HCT116 (cell line): ENCODE measurements around the gene SLIT1.

Source experiments
- CEBPB ChIP-seq: IDR thresholded peaks from 2 replicates; pipeline ENCODE4 v1.6.1; 2012; ENCODE audit warnings: low read depth
- CTCF ChIP-seq, 3 experiments: fragments of 200-600 bp in 1 of 3; sonication (generic) in 1 of 3; IDR thresholded peaks in 2 of 3; conservative IDR thresholded peaks in 1 of 3; 2 replicates each; pipeline ENCODE4 v1.5.1; 2012 to 2017; ENCODE audit warnings: low read depth in 2 of 3, low read length in 2 of 3, antibody characterized with exemption in 1 of 3, borderline replicate concordance in 1 of 3, control low read depth in 1 of 3, mild to moderate bottlenecking in 1 of 3, mixed read lengths in 1 of 3, mixed run types in 1 of 3, moderate library complexity in 1 of 3; ENCODE audit not compliant: insufficient read depth in 1 of 3
- EZH2 ChIP-seq: fragments of 200-600 bp; sonication (generic); IDR thresholded peaks from 2 replicates; pipeline ENCODE4 v1.6.1; 2017; ENCODE audit warnings: antibody characterized with exemption, mixed run types
- FOSL1 ChIP-seq: IDR thresholded peaks from 2 replicates; pipeline ENCODE4 v1.6.1; 2012; ENCODE audit warnings: low read depth
- JUND ChIP-seq: IDR thresholded peaks from 2 replicates; pipeline ENCODE4 v1.6.1; 2012
- MAX ChIP-seq: IDR thresholded peaks from 2 replicates; pipeline ENCODE4 v1.6.1; 2012
- POLR2AphosphoS5 ChIP-seq: IDR thresholded peaks from 2 replicates; pipeline ENCODE4 v1.6.1; 2011; ENCODE audit warnings: mild to moderate bottlenecking, low read depth, low read length, moderate library complexity
- RAD21 ChIP-seq: IDR thresholded peaks from 2 replicates; pipeline ENCODE4 v1.6.1; 2012; ENCODE audit warnings: low read depth, mild to moderate bottlenecking
- SIN3A ChIP-seq: IDR thresholded peaks from 2 replicates; pipeline ENCODE4 v1.6.1; 2012; ENCODE audit warnings: low read depth
- SRF ChIP-seq: IDR thresholded peaks from 2 replicates; pipeline ENCODE4 v1.6.1; 2012; ENCODE audit warnings: low read depth
- TCF7L2 ChIP-seq: IDR thresholded peaks from 2 replicates; pipeline ENCODE4 v1.7.0; 2011; ENCODE audit warnings: borderline replicate concordance, inconsistent platforms; ENCODE audit not compliant: insufficient read depth, insufficient read length; ENCODE audit errors: extremely low read depth
- YY1 ChIP-seq: IDR thresholded peaks from 2 replicates; pipeline ENCODE4 v1.6.1; 2011; ENCODE audit warnings: low read length, low read depth, moderate library complexity, mild to moderate bottlenecking; ENCODE audit not compliant: insufficient replicate concordance; ENCODE audit errors: extremely low read depth
- ZFX ChIP-seq: fragments of 450-650 bp; IDR thresholded peaks from 2 replicates; pipeline ENCODE4 v1.6.1; 2017

GRCh38 chr10:97030894-97031293 is 154.9 kb downstream of the SLIT1 start:
- TF ChIP-seq EZH2: no peak
- TF ChIP-seq FOSL1: no peak
- no peak for TF ChIP-seq CEBPB
- TF ChIP-seq ZFX: no peak
- TF ChIP-seq CTCF (IDR thresholded peaks at IDR 0.05 in 2 of 3, conservative IDR thresholded peaks at IDR 0.05 in 1 of 3; ENCODE audit: borderline replicate concordance in 1 of 3, insufficient read depth in 1 of 3, low read depth in 2 of 3, low read length in 2 of 3): no peak
- TF ChIP-seq YY1: no peak
- TF ChIP-seq JUND: no peak
- no peak for TF ChIP-seq SRF
- no peak for TF ChIP-seq RAD21
- no peak for TF ChIP-seq TCF7L2
- TF ChIP-seq POLR2AphosphoS5: no peak
- no peak for TF ChIP-seq MAX
- TF ChIP-seq SIN3A: no peak
